ENCODE measurements around the gene TMEM161B. TPM values are rescaled to one million over a fixed set of nuclear protein-coding genes. Genes with fewer than 3 reads are reported as not detected.
A peak's percentile ranks its signal among the peaks of the same experiment; 100 is the strongest.

Gene TMEM161B
- total RNA-seq, 1 donor from 2014 or later = 21.1 TPM

GRCh38 chr5:88235828-88236227, 32.8 kb downstream of the TMEM161B start:
- no peak for DNase-seq (ENCODE audit: low spot score, unreplicated experiment)
- H3K4me1 Mint-ChIP-seq (ENCODE audit: low read depth) = no peaks in the 10 kb centered on the region
- H3K4me3 Mint-ChIP-seq (ENCODE audit: low read depth) = no peak overlapping the region
- H3K27ac Mint-ChIP-seq = peak overlapping the region; percentile 2
- H3K27me3 Mint-ChIP-seq = no peaks in the 10 kb centered on the region
- peaks cover 10% of the 10 kb centered on the region for H3K36me3 Mint-ChIP-seq (ENCODE audit: insufficient read depth)
- TF ChIP-seq CTCF (IDR thresholded peaks at IDR 0.05; ENCODE audit: unreplicated experiment) = no peak
- peaks cover 6% of the 10 kb centered on the region for H3K9me3 Mint-ChIP-seq (ENCODE audit: low read depth)

GRCh38 chr5:88235346-88235745, 33.3 kb downstream of the TMEM161B start:
- Mint-ChIP-seq H3K9me3 (ENCODE audit: low read depth) (peaks cover 6% of the 10 kb centered on the region), H3K27ac (peak overlapping the region; percentile 37)
- DNase-seq (ENCODE audit: low spot score, unreplicated experiment) = no peak

GRCh38 chr5:88230546-88231066, 38.0 kb downstream of the TMEM161B start:
- H3K4me3 Mint-ChIP-seq (ENCODE audit: low read depth) = no peak overlapping the region
- H3K36me3 Mint-ChIP-seq (ENCODE audit: insufficient read depth) = peaks cover 16% of the 10 kb centered on the region
- H3K27me3 Mint-ChIP-seq = no peaks in the 10 kb centered on the region
- DNase-seq (ENCODE audit: low spot score, unreplicated experiment) = no peak
- TF ChIP-seq CTCF (IDR thresholded peaks at IDR 0.05; ENCODE audit: unreplicated experiment) = no peak
- peaks cover 6% of the 10 kb centered on the region for H3K9me3 Mint-ChIP-seq (ENCODE audit: low read depth)
- no peak overlapping the region for H3K27ac Mint-ChIP-seq
- no peaks in the 10 kb centered on the region for H3K4me1 Mint-ChIP-seq (ENCODE audit: low read depth)

More at GRCh38 chr5:88235346-88235745, 33.3 kb downstream of the TMEM161B start:
- H3K4me1 Mint-ChIP-seq (ENCODE audit: low read depth) = no peaks in the 10 kb centered on the region
- no peaks in the 10 kb centered on the region for H3K27me3 Mint-ChIP-seq
- no peak for TF ChIP-seq CTCF (IDR thresholded peaks at IDR 0.05; ENCODE audit: unreplicated experiment)
- H3K4me3 Mint-ChIP-seq (ENCODE audit: low read depth) = no peak overlapping the region
- peaks cover 11% of the 10 kb centered on the region for H3K36me3 Mint-ChIP-seq (ENCODE audit: insufficient read depth)

- Mint-ChIP-seq H3K27ac (peak overlapping the region; percentile 67), H3K4me3 (ENCODE audit: low read depth) (no peak overlapping the region)
- no peak for TF ChIP-seq CTCF (IDR thresholded peaks at IDR 0.05; ENCODE audit: unreplicated experiment)
Observed at GRCh38 chr5:88226881-88227450, 41.7 kb downstream of the TMEM161B start.

GRCh38 chr5:88214655-88215054, 54.0 kb downstream of the TMEM161B start:
- no peaks in the 10 kb centered on the region for H3K4me1 Mint-ChIP-seq (ENCODE audit: low read depth)
- no peak for DNase-seq (ENCODE audit: low spot score, unreplicated experiment)
- no peaks in the 10 kb centered on the region for H3K9me3 Mint-ChIP-seq (ENCODE audit: low read depth)
- H3K4me3 Mint-ChIP-seq (ENCODE audit: low read depth) = no peak overlapping the region
- no peaks in the 10 kb centered on the region for H3K27me3 Mint-ChIP-seq
- H3K36me3 Mint-ChIP-seq (ENCODE audit: insufficient read depth) = peaks cover 20% of the 10 kb centered on the region
- H3K27ac Mint-ChIP-seq = no peak overlapping the region
- TF ChIP-seq CTCF (IDR thresholded peaks at IDR 0.05; ENCODE audit: unreplicated experiment) = no peak

More at GRCh38 chr5:88226881-88227450, 41.7 kb downstream of the TMEM161B start:
- no peaks in the 10 kb centered on the region for H3K27me3 Mint-ChIP-seq
- H3K9me3 Mint-ChIP-seq (ENCODE audit: low read depth) = peaks cover 3% of the 10 kb centered on the region
- no peaks in the 10 kb centered on the region for H3K4me1 Mint-ChIP-seq (ENCODE audit: low read depth)
- DNase-seq (ENCODE audit: low spot score, unreplicated experiment) = no peak
- H3K36me3 Mint-ChIP-seq (ENCODE audit: insufficient read depth) = peaks cover 12% of the 10 kb centered on the region

All from progenitor cell of endocrine pancreas (in vitro differentiated cells).